Epithelial cell of esophagus (primary cell): ENCODE results near the gene TMBIM1.

Source experiments
- DNase-seq: peaks from one replicate; pipeline ENCODE4 v3.0.0; 2010; ENCODE audit warnings: low read depth
- H3K4me3 ChIP-seq: 2 replicates; pipeline ENCODE4 v1.5.1; 2011; ENCODE audit warnings: mild to moderate bottlenecking, low read length, control low read depth
- TF ChIP-seq, protein P1 (sequence below): IDR thresholded peaks from 2 replicates; pipeline ENCODE4 v1.5.1; 2011; ENCODE audit warnings: low read depth, mild to moderate bottlenecking, low read length, control low read depth, inconsistent platforms; ENCODE audit not compliant: insufficient read depth; ENCODE audit errors: missing control alignments

The TMBIM1 gene

DNA sequence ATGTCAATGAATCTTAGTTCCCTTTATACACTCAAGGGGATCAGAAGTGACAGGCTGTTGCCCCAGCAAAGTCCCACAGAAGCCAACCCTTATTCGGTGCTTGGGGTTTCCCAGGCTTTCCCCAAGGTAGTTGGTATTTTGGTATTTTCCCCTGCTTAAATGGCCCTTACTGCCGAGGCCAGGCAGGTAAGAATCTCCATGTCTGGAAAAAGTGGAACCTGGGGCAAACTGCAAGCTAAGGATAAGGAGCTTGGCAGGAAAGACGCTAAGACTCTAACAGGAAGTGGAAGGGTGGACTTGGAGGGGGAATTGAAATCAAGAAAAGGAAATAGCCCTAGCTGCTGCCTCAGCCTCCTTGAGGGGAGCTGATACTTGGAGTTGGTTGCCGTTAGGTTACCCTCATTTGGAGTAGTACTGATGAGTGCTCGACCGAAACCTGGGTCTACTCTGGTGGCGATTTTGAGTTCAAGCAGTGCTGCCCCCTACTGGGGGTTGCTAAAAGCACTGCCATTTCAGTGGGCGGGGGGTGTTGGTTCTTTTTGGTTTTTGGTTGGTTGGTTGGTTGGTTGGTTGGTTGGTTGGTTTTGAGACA, 34.8 kb downstream of the TMBIM1 start:
- no peak overlapping the region for H3K4me3 ChIP-seq
- DNase-seq: peak; percentile 56
- TF ChIP-seq, protein P1, sequence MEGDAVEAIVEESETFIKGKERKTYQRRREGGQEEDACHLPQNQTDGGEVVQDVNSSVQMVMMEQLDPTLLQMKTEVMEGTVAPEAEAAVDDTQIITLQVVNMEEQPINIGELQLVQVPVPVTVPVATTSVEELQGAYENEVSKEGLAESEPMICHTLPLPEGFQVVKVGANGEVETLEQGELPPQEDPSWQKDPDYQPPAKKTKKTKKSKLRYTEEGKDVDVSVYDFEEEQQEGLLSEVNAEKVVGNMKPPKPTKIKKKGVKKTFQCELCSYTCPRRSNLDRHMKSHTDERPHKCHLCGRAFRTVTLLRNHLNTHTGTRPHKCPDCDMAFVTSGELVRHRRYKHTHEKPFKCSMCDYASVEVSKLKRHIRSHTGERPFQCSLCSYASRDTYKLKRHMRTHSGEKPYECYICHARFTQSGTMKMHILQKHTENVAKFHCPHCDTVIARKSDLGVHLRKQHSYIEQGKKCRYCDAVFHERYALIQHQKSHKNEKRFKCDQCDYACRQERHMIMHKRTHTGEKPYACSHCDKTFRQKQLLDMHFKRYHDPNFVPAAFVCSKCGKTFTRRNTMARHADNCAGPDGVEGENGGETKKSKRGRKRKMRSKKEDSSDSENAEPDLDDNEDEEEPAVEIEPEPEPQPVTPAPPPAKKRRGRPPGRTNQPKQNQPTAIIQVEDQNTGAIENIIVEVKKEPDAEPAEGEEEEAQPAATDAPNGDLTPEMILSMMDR: peak; percentile 60

DNA sequence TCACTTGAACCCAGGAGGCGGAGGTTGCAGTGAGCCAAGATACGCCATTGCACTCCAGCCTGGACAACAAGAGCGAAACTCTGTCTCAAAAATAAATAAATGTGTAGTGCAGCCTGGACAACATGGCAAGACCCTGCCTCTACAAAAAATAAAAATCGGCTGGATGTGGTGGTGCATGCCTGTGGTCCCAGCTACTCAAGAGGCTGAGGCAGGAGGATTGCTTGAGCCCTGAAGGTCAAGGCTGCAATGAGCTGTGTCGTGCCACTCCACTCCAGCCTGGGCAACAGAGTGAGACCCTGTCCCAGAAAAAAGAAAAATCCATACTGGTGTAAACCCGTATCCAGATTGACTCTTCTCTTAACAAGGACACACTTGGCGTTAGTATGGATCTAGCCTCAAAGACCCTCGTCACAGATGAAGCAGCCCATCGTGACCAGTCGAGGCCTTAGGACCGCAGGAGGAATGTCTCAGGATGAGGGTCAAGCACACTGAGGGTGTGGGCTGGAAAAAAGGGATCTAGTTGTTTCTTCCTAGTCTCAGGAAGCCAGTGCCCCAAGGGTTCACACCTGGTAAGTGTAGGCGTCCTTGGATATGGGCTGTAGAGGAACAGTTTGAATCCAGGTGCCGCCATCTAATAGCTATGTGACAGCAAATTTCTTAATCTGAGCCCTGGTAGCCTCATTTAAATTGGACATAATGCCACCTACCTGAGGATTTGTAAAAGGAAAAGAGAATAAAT, 35.5 kb downstream of the TMBIM1 start:
- H3K4me3 ChIP-seq: no peak overlapping the region
- TF ChIP-seq, protein P1: no peak
- DNase-seq: no peak

DNA sequence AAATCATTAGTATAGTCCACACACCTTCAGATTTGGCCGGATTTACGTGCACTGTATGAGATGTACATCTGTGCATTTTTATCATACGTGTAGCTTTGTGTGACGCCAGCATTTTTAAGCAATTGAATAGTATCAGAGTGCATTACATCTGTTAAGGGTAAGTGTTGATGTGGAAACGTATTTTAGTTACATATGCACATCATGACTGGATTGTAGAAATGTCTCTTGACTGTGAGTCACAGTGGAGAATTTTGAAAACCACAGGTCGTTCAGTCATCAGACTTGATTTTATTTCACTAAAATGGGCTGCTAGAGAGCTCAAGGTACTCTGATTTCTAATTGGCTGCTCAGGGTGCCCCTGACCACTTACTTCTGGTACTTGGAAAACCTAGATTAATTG, 36.9 kb downstream of the TMBIM1 start:
- no peak overlapping the region for H3K4me3 ChIP-seq
- TF ChIP-seq, protein P1: no peak
- DNase-seq: peak; percentile 39

DNA sequence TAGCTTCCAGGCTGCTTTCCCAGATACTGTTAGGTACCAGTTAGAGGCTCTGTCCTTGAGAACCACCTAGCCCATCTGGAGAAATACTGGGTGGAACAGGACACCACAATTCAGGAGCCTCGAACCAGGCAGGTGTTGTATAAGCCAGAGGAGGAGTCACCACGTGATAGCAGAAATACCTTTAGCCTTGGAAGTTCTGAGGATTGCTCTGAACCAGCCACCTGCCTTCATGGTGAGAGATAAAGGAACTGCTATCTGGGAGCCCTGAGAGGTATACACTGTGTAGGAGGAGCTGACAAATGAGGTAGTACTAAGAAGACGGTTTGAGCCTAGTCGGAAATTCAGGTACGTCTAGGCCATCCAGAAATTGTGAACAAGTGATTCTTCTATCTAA, 39.1 kb downstream of the TMBIM1 start:
- DNase-seq: no peak
- H3K4me3 ChIP-seq: no peak overlapping the region
- TF ChIP-seq, protein P1: no peak

DNA sequence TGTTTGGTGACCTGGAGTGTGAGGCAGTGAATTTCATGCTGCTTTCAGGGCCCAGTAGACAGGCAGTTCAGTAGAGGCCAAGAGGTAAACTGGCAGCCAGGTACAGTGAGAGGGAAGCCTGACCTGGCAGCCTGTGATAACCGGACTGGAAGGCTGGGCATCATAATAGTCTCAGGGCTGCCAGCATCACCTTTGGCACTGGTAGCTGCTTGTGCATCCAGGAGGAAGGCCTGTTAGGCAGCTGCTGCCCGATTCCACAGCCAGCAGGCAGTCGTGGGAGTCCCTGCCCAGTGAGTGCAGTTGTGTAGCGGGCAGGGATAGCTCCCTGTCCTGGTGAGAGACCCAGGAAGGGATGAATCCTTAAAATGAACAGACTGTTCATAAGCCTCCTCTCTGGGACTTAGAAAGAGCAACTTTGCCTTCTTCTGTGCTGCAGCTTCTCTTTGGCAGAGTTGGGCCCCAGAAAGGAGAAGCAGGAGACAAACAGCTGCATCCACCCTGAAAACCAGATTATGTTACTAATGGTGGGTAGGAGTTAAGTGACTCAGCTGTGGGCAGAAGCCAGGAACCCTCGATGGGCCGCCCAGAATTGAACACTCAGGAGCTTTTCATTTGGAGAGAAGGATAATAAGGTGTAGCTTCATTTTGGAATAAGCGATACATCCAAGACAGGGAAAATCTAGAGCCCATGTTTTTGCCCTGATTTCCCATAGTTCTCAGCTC, 39.6 kb downstream of the TMBIM1 start:
- no peak overlapping the region for H3K4me3 ChIP-seq
- no peak for DNase-seq
- TF ChIP-seq, protein P1: no peak

DNA sequence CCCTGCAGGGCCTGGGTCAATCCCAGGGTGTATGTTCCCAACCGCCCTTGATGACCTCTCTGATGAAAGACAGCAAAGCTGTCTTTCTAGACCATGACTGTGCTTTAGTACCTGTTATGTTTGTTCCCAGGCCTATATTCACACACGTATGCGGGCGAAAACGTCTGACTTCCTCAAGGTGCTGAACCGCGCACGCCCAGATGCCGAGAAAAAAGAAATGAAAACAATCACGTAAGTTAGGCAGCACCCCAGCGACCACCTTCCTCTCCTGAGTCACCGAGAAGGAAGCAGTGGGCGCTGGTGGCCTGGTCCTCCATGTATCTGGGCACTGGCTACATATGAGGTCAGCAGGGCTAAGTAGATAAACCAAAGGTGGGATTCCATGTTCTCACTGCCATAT, 42.6 kb downstream of the TMBIM1 start:
- no peak for DNase-seq
- no peak overlapping the region for H3K4me3 ChIP-seq
- TF ChIP-seq, protein P1: no peak

DNA sequence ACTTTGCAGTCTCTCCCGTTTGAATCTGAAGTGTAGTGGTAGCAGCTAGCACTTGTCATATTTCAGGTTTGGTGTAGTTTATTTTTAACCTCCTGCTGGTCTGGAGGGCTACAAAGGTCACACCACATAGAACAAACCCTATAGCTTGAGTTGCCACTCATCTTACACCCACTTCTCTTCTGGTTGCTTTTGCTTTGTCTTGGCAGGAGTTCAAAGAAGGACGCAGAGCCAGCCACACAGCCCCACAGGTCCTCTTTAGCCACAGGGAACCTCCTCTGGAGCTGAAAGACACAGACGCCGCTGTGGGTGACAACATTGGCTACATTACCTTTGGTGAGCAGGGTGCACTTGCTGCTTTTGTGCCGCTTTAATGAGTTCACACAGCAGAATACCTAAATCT, 47.1 kb downstream of the TMBIM1 start:
- TF ChIP-seq, protein P1: no peak
- DNase-seq: no peak
- no peak overlapping the region for H3K4me3 ChIP-seq
